Panc1 (cell line): ENCODE results near the gene NUP210. TPM values are rescaled to one million over a fixed set of nuclear protein-coding genes. Genes with fewer than 3 reads are reported as not detected.

ENCODE experiments used
- ATAC-seq: fragments of 200-7000 bp; cut with Tn5 transposase; 2 replicates; pipeline ENCODE4 v1.9.1; 2020; ENCODE audit warnings: mild to moderate bottlenecking, moderate library complexity
- BruUV-seq: library from RNA; stranded (reverse); fragments of 400-500 nt; replicated peaks from 2 replicates; lab custom pipeline; 2021; lab: Mats Ljungman, UMichigan
- CTCF ChIA-PET: fragments of 300-600 bp; sonication (Branson Sonifier 250); formaldehyde crosslinking; loops from one replicate; lab custom pipeline; 2022; ENCODE audit warnings: antibody characterized with exemption; lab: Charles Lee
- POLR2A ChIA-PET: fragments of 300-600 bp; sonication (Branson Sonifier 250); formaldehyde crosslinking; loops from one replicate; lab custom pipeline; 2022; ENCODE audit warnings: antibody characterized with exemption; lab: Charles Lee
- DNase-seq: peaks from one replicate; pipeline ENCODE4 v3.0.0-alpha.2; 2010; ENCODE audit warnings: low read depth, low spot score
- H3K27ac ChIP-seq: 2 replicates; pipeline ENCODE4 v1.5.1; 2011; ENCODE audit warnings: mild to moderate bottlenecking, low read length, inconsistent platforms
- H3K27me3 ChIP-seq: fragments of 200-500 bp; sonication (Bioruptor generic); 2 replicates; pipeline ENCODE4 v1.6.0; 2014; ENCODE audit warnings: low read length, inconsistent platforms; ENCODE audit not compliant: control insufficient read depth, insufficient read depth
- H3K36me3 ChIP-seq: fragments of 200-500 bp; sonication (Bioruptor generic); 2 replicates; pipeline ENCODE4 v1.5.1; 2014; ENCODE audit warnings: inconsistent platforms, mild to moderate bottlenecking, low read length, moderate library complexity; ENCODE audit not compliant: control insufficient read depth, insufficient read depth
- H3K4me1 ChIP-seq: 2 replicates; pipeline ENCODE4 v1.5.1; 2011; ENCODE audit warnings: inconsistent platforms, mild to moderate bottlenecking, low read length, moderate library complexity; ENCODE audit not compliant: control insufficient read depth, insufficient read depth
- H3K4me3 ChIP-seq, 2 experiments: 2 replicates each; pipeline ENCODE4 v1.5.1; 2011 to 2012; ENCODE audit warnings: low read depth in 2 of 2, low read length in 2 of 2, mild to moderate bottlenecking in 2 of 2, inconsistent platforms in 1 of 2, moderate library complexity in 1 of 2
- H3K9me3 ChIP-seq: fragments of 200-500 bp; sonication (Bioruptor generic); 2 replicates; pipeline ENCODE4 v1.5.1; 2014; ENCODE audit warnings: low read depth, mild to moderate bottlenecking, inconsistent platforms, low read length, moderate library complexity; ENCODE audit not compliant: control insufficient read depth, insufficient read depth
- CTCF ChIP-seq: fragments of 450-650 bp; IDR thresholded peaks from 2 replicates; pipeline ENCODE4 v1.5.1; 2017; ENCODE audit warnings: mild to moderate bottlenecking
- POLR2AphosphoS5 ChIP-seq: IDR thresholded peaks from 2 replicates; pipeline ENCODE4 v1.6.1; 2012; ENCODE audit warnings: mild to moderate bottlenecking, low read depth, low read length, moderate library complexity
- REST ChIP-seq, 2 experiments: IDR thresholded peaks; 2 replicates each; pipeline ENCODE4 v1.6.1; 2011 to 2012; ENCODE audit warnings: low read depth in 2 of 2, control low read depth in 1 of 2, low read length in 1 of 2, mild to moderate bottlenecking in 1 of 2, moderate library complexity in 1 of 2; ENCODE audit not compliant: insufficient read depth in 1 of 2
- SIN3A ChIP-seq: IDR thresholded peaks from 2 replicates; pipeline ENCODE4 v1.6.1; 2012; ENCODE audit warnings: low read depth, mild to moderate bottlenecking, low read length, moderate library complexity, borderline replicate concordance; ENCODE audit not compliant: insufficient read depth
- TCF7L2 ChIP-seq: IDR thresholded peaks from 2 replicates; pipeline ENCODE4 v1.6.1; 2011; ENCODE audit warnings: mild to moderate bottlenecking, low read depth, low read length, inconsistent platforms
- in situ Hi-C: cut with HindIII; loops from 2 replicates; pipeline ENCODE4 v1.10.0; 2016; ENCODE audit warnings: low sequenced_read_pairs, low pct_unique_long_range_greater_than_20kb
- intact Hi-C: fragments of 100-400 bp; cut with micrococcal nuclease; formaldehyde crosslinking; loops from one replicate; pipeline ENCODE4 v1.10.0; 2022; ENCODE audit not compliant: unreplicated experiment
- total RNA-seq: library from RNA; stranded (reverse); gene quantifications from one replicate; pipeline ENCODE4 v1.2.1, GENCODE V29; 2021; ENCODE audit not compliant: unreplicated experiment

NUP210 gene
- total RNA-seq, 1 experiment from 2014 or later = 36.8 TPM

- no peaks in the 10 kb centered on the region for H3K9me3 ChIP-seq
- no peak overlapping the region for H3K4me3 ChIP-seq
- no peak overlapping the region for H3K27ac ChIP-seq
- ChIA-PET POLR2A (no interaction called here), CTCF (no interaction called here)
- H3K27me3 ChIP-seq = no peaks in the 10 kb centered on the region
- intact Hi-C loops = no loop called here
- ATAC-seq = no peak
- no peak for TF ChIP-seq REST (IDR thresholded peaks at IDR 0.05; ENCODE audit: insufficient read depth in 1 of 2, low read depth in 2 of 2, low read length in 1 of 2)
- no peak for TF ChIP-seq SIN3A
- no peak for TF ChIP-seq POLR2AphosphoS5
- TF ChIP-seq CTCF = no peak
- TF ChIP-seq TCF7L2 = no peak
- BruUV-seq = no TSS peak
- H3K36me3 ChIP-seq = no peaks in the 10 kb centered on the region
- in situ Hi-C loops = no loop called here
- DNase-seq = no peak
- H3K4me1 ChIP-seq = no peaks in the 10 kb centered on the region
Observed at GRCh38 chr3:13309004-13309403, 111.1 kb downstream of the NUP210 start.

GRCh38 chr3:13308380-13308801, 111.7 kb downstream of the NUP210 start:
- POLR2A ChIA-PET = no interaction called here
- ATAC-seq (peak; percentile 73; the same call in 1 of the 2 replicates), DNase-seq (peak; percentile 39)
- intact Hi-C loops = no loop called here
- in situ Hi-C loops = no loop called here
- Histone ChIP-seq H3K27ac (no peak overlapping the region), H3K4me1 (no peaks in the 10 kb centered on the region), H3K36me3 (no peaks in the 10 kb centered on the region), H3K4me3 (no peak overlapping the region), H3K9me3 (no peaks in the 10 kb centered on the region), H3K27me3 (no peaks in the 10 kb centered on the region)
- CTCF ChIA-PET = no interaction called here
- no TSS peak for BruUV-seq
- TF ChIP-seq CTCF = no peak; the same call in 1 of the 2 replicates
- TF ChIP-seq SIN3A = no peak
- TF ChIP-seq TCF7L2 = no peak
- TF ChIP-seq POLR2AphosphoS5 = no peak
- TF ChIP-seq REST (IDR thresholded peaks at IDR 0.05; ENCODE audit: insufficient read depth in 1 of 2, low read depth in 2 of 2, low read length in 1 of 2) = no peak
